ACHN (cell line): Measurements from ENCODE around the gene NDST1.

ENCODE experiments used
- DNase-seq: peaks from one replicate; pipeline ENCODE4 v3.0.0-alpha.2; 2015
- in situ Hi-C: cut with HindIII; loops from 2 replicates; pipeline ENCODE4 v1.10.0; 2017; ENCODE audit warnings: low sequenced_read_pairs, low pct_ligation_motif_present, low pct_unique_long_range_greater_than_20kb

Gene NDST1

GRCh38 chr5:150574818-150575547 lies 67.1 kb downstream of the NDST1 start:
- no peak for DNase-seq
- in situ Hi-C loops = no loop called here

- DNase-seq = no peak
- in situ Hi-C loops = no loop called here
Observed at GRCh38 chr5:150575745-150576448, 68.0 kb downstream of the NDST1 start.

GRCh38 chr5:150576449-150576949 lies 68.6 kb downstream of the NDST1 start:
- no peak for DNase-seq
- in situ Hi-C loops = no loop called here

- in situ Hi-C loops = no loop called here
Observed at GRCh38 chr5:150577378-150578139, 69.6 kb downstream of the NDST1 start.

GRCh38 chr5:150578781-150579461 lies 71.0 kb downstream of the NDST1 start:
- no peak for DNase-seq
- in situ Hi-C loops = no loop called here

More at GRCh38 chr5:150577378-150578139, 69.6 kb downstream of the NDST1 start:
- no peak for DNase-seq

- in situ Hi-C loops = no loop called here
- no peak for DNase-seq
Observed at GRCh38 chr5:150579462-150580400, 71.8 kb downstream of the NDST1 start.

- in situ Hi-C loops = no loop called here
- DNase-seq = no peak
Observed at GRCh38 chr5:150580917-150581316, 73.0 kb downstream of the NDST1 start.

GRCh38 chr5:150582241-150583109 lies 74.5 kb downstream of the NDST1 start:
- in situ Hi-C loops = no loop called here
- no peak for DNase-seq

- DNase-seq = no peak
- in situ Hi-C loops = no loop called here
Observed at GRCh38 chr5:150583541-150584225, 75.8 kb downstream of the NDST1 start.

GRCh38 chr5:150584556-150585335 lies 76.8 kb downstream of the NDST1 start:
- in situ Hi-C loops = no loop called here
- no peak for DNase-seq

GRCh38 chr5:150585781-150586341 lies 77.9 kb downstream of the NDST1 start:
- in situ Hi-C loops = no loop called here
- no peak for DNase-seq

- in situ Hi-C loops = no loop called here
- no peak for DNase-seq
Observed at GRCh38 chr5:150587016-150587415, 79.1 kb downstream of the NDST1 start.

GRCh38 chr5:150587856-150588595 lies 80.1 kb downstream of the NDST1 start:
- in situ Hi-C loops = no loop called here
- no peak for DNase-seq

- in situ Hi-C loops = no loop called here
- no peak for DNase-seq
Observed at GRCh38 chr5:150588596-150588890, 80.6 kb downstream of the NDST1 start.
